GM23338 (cell line): ENCODE data around the gene C12orf56.

Source experiments
- EZH2phosphoT487 ChIP-seq: fragments of 200-600 bp; sonication (generic); IDR thresholded peaks from one replicate; pipeline ENCODE4 v1.8.1; 2018; ENCODE audit warnings: antibody characterized with exemption; ENCODE audit not compliant: unreplicated experiment
- TF ChIP-seq, protein P1 (sequence below), 2 experiments: fragments of 200-600 bp in 1 of 2; sonication (generic) in 1 of 2; conservative IDR thresholded peaks; 2 replicates each; pipeline versions ENCODE4 v1.5.1 to v1.6.1; 2016 to 2017; ENCODE audit warnings: antibody characterized with exemption in 2 of 2, low read depth in 2 of 2, mild to moderate bottlenecking in 2 of 2, moderate library complexity in 1 of 2

DNA sequence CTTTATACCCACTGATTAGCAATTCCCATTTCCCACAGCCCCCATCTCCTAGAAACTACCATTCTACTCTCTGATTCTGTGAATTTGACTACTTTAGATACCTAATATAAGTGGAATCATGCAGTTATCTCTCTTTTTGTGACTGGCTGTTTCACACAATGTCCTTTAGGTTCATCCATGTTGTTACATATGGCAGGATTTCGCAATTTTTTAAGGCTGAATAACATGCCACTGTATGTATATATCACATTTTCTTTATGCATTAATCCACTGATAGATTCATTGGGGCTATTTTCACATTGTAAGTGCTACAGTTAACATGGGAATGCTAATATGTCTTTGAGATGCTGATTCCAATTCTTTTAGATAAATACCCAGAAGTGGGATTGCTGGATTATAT lies 49.5 kb upstream of the C12orf56 start:
- TF ChIP-seq, protein P1, sequence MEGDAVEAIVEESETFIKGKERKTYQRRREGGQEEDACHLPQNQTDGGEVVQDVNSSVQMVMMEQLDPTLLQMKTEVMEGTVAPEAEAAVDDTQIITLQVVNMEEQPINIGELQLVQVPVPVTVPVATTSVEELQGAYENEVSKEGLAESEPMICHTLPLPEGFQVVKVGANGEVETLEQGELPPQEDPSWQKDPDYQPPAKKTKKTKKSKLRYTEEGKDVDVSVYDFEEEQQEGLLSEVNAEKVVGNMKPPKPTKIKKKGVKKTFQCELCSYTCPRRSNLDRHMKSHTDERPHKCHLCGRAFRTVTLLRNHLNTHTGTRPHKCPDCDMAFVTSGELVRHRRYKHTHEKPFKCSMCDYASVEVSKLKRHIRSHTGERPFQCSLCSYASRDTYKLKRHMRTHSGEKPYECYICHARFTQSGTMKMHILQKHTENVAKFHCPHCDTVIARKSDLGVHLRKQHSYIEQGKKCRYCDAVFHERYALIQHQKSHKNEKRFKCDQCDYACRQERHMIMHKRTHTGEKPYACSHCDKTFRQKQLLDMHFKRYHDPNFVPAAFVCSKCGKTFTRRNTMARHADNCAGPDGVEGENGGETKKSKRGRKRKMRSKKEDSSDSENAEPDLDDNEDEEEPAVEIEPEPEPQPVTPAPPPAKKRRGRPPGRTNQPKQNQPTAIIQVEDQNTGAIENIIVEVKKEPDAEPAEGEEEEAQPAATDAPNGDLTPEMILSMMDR (conservative IDR thresholded peaks at IDR 0.05; ENCODE audit: low read depth in 2 of 2) = no peak
- TF ChIP-seq EZH2phosphoT487 = no peak
